PFSK-1 (cell line): ENCODE data around the gene TM9SF2.

ENCODE experiments used
- POLR2AphosphoS5 ChIP-seq: IDR thresholded peaks from 2 replicates; pipeline ENCODE4 v1.6.1; 2012; ENCODE audit warnings: low read depth, mild to moderate bottlenecking, control low read depth, low read length, moderate library complexity
- SIN3A ChIP-seq: IDR thresholded peaks from 2 replicates; pipeline ENCODE4 v1.6.1; 2012; ENCODE audit warnings: mild to moderate bottlenecking, low read length, moderate library complexity, borderline replicate concordance; ENCODE audit not compliant: insufficient read depth
- TAF1 ChIP-seq: IDR thresholded peaks from 2 replicates; pipeline ENCODE4 v1.6.1; 2012; ENCODE audit warnings: low read length, control low read depth, borderline replicate concordance; ENCODE audit not compliant: insufficient read depth
- TF ChIP-seq, protein P1 (sequence below), 2 experiments: IDR thresholded peaks; 2 replicates each; pipeline versions ENCODE4 v1.6.1 to v1.8.0; 2011 to 2012; ENCODE audit warnings: low read depth in 2 of 2, low read length in 2 of 2, control low read depth in 1 of 2, inconsistent platforms in 1 of 2, mild to moderate bottlenecking in 1 of 2, moderate library complexity in 1 of 2; ENCODE audit not compliant: insufficient read depth in 1 of 2

GRCh38 chr13:99495466-99496183, 5.6 kb upstream of the TM9SF2 start:
- TF ChIP-seq TAF1 (no peak), POLR2AphosphoS5 (no peak), SIN3A (no peak)
- TF ChIP-seq, protein P1, sequence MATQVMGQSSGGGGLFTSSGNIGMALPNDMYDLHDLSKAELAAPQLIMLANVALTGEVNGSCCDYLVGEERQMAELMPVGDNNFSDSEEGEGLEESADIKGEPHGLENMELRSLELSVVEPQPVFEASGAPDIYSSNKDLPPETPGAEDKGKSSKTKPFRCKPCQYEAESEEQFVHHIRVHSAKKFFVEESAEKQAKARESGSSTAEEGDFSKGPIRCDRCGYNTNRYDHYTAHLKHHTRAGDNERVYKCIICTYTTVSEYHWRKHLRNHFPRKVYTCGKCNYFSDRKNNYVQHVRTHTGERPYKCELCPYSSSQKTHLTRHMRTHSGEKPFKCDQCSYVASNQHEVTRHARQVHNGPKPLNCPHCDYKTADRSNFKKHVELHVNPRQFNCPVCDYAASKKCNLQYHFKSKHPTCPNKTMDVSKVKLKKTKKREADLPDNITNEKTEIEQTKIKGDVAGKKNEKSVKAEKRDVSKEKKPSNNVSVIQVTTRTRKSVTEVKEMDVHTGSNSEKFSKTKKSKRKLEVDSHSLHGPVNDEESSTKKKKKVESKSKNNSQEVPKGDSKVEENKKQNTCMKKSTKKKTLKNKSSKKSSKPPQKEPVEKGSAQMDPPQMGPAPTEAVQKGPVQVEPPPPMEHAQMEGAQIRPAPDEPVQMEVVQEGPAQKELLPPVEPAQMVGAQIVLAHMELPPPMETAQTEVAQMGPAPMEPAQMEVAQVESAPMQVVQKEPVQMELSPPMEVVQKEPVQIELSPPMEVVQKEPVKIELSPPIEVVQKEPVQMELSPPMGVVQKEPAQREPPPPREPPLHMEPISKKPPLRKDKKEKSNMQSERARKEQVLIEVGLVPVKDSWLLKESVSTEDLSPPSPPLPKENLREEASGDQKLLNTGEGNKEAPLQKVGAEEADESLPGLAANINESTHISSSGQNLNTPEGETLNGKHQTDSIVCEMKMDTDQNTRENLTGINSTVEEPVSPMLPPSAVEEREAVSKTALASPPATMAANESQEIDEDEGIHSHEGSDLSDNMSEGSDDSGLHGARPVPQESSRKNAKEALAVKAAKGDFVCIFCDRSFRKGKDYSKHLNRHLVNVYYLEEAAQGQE (IDR thresholded peaks at IDR 0.05; ENCODE audit: insufficient read depth in 1 of 2, low read depth in 2 of 2, low read length in 2 of 2), result no peak
